ENCODE data around the gene ASB1. TPM values are rescaled to one million over a fixed set of nuclear protein-coding genes. Genes with fewer than 3 reads are reported as not detected.

ASB1 gene
- total RNA-seq, 2 experiments from 2014 or later = 14.3 to 19.6 TPM

DNA sequence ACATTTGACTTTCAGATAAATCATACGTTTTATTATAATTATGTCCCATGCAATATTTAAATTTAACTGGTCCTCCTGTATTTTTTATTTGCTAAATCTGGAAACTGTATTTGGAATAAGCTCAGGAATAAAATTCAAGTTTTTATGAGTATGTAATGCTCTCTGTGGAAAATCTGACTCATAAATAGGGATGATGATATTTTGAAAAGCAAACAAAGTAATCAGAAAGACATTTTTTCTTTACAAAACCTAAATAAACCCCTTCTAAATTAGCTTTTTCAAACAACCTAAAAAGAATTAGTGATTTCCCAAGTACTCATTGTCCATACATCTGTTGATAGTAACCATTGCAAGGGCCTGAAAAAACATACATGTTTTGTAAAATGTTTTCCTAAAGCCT is 41.1 kb downstream of the ASB1 start:
- Histone ChIP-seq H3K36me3 (ENCODE audit: insufficient read depth, low read length) (no peaks in the 10 kb centered on the region), H3K27me3 (ENCODE audit: control insufficient read depth in 1 of 2, insufficient read depth in 2 of 2, low read length in 2 of 2) (no peaks in the 10 kb centered on the region), H3K27ac (ENCODE audit: low read depth in 1 of 2, low read length in 2 of 2) (no peak overlapping the region), H3K4me3 (ENCODE audit: low read length) (no peak overlapping the region), H3K4me1 (ENCODE audit: insufficient read depth, low read length) (no peaks in the 10 kb centered on the region), H3K9me3 (ENCODE audit: control insufficient read depth in 1 of 2, insufficient read depth in 1 of 2, low read length in 2 of 2) (peaks cover 7 to 10% of the 10 kb centered on the region in 2 experiments)
- POLR2A ChIA-PET = interaction anchor here (0.6 kb wide), 1 partner anchor 111 kb away, joined by 3 read pairs; no protein-coding TSS in a partner anchor
- DNase-seq = no peak
- Mint-ChIP-seq H3K27me3 (no peaks in the 10 kb centered on the region), H3K4me1 (ENCODE audit: low read depth) (peaks cover 3% of the 10 kb centered on the region), H3K36me3 (ENCODE audit: low read depth) (peaks cover 32% of the 10 kb centered on the region), H3K9me3 (peaks cover 13% of the 10 kb centered on the region), H3K27ac (no peak overlapping the region), H3K4me3 (no peak overlapping the region)
- CTCF ChIA-PET = no interaction called here
- ATAC-seq (ENCODE audit: poor library complexity) = no peak
- TF ChIP-seq, protein P1, sequence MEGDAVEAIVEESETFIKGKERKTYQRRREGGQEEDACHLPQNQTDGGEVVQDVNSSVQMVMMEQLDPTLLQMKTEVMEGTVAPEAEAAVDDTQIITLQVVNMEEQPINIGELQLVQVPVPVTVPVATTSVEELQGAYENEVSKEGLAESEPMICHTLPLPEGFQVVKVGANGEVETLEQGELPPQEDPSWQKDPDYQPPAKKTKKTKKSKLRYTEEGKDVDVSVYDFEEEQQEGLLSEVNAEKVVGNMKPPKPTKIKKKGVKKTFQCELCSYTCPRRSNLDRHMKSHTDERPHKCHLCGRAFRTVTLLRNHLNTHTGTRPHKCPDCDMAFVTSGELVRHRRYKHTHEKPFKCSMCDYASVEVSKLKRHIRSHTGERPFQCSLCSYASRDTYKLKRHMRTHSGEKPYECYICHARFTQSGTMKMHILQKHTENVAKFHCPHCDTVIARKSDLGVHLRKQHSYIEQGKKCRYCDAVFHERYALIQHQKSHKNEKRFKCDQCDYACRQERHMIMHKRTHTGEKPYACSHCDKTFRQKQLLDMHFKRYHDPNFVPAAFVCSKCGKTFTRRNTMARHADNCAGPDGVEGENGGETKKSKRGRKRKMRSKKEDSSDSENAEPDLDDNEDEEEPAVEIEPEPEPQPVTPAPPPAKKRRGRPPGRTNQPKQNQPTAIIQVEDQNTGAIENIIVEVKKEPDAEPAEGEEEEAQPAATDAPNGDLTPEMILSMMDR (IDR thresholded peaks at IDR 0.05) = no peak
- intact Hi-C loops (cut with DNase I, micrococcal nuclease) = no loop called here

DNA sequence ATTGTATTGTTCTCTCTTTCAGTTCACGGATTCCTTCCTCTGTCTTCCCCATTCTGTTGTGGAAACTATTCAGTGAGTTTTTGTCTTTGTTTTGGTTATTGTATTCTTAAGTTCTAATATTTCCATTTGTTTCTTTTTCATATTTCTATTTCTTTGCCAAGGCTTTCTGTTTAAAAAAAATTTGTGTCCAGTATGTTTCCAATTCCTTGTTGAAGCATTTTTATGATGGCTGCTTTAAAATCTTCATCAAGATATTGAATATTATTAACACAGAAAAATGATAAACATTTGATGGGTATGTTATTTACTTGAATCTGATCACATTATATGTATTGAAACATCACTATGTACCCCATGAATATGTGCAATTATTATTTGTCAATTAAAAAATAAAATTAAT is 42.4 kb downstream of the ASB1 start:
- ATAC-seq (ENCODE audit: poor library complexity) = no peak
- no peak overlapping the region for H3K4me3 ChIP-seq (ENCODE audit: low read length)

DNA sequence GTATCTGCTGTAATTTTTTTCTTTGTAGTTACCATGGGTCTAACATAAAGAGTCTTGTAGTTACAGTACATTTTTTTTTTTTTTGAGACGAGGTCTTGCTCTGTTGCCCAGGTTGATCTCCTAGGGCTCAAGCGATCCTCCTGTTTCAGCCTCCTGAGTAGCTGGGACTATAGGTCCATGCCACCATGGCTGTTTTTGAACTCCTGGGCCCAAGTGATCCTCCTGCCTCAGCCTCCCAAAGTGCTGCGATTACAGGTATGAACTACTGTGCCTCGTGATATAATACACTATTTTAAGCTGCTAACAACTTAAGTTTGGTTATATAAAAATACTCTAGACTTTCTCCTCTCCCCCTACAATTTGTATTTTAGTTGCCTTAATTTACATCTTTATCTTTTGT is 46.3 kb downstream of the ASB1 start:
- DNase-seq (no peak), ATAC-seq (ENCODE audit: poor library complexity) (no peak)
- H3K27ac ChIP-seq (ENCODE audit: low read depth in 1 of 2, low read length in 2 of 2) = no peak overlapping the region
- H3K27ac Mint-ChIP-seq = no peak overlapping the region
- no peak overlapping the region for H3K4me3 Mint-ChIP-seq
- peaks cover 61% of the 10 kb centered on the region for H3K36me3 Mint-ChIP-seq (ENCODE audit: low read depth)
- no peaks in the 10 kb centered on the region for H3K4me1 ChIP-seq (ENCODE audit: insufficient read depth, low read length)
- CTCF ChIA-PET = no interaction called here
- H3K4me1 Mint-ChIP-seq (ENCODE audit: low read depth) = no peaks in the 10 kb centered on the region
- no peaks in the 10 kb centered on the region for H3K36me3 ChIP-seq (ENCODE audit: insufficient read depth, low read length)
- H3K9me3 ChIP-seq (ENCODE audit: control insufficient read depth in 1 of 2, insufficient read depth in 1 of 2, low read length in 2 of 2) = peaks cover 25 to 33% of the 10 kb centered on the region in 2 experiments
- TF ChIP-seq, protein P1 (IDR thresholded peaks at IDR 0.05) = no peak
- H3K9me3 Mint-ChIP-seq = peaks cover 16% of the 10 kb centered on the region
- no peaks in the 10 kb centered on the region for H3K27me3 Mint-ChIP-seq
- H3K27me3 ChIP-seq (ENCODE audit: control insufficient read depth in 1 of 2, insufficient read depth in 2 of 2, low read length in 2 of 2) = no peaks in the 10 kb centered on the region
- POLR2A ChIA-PET = no interaction called here
- H3K4me3 ChIP-seq (ENCODE audit: low read length) = no peak overlapping the region
- intact Hi-C loops (cut with DNase I, micrococcal nuclease) = no loop called here

More for the DNA sequence above, 42.4 kb downstream of the ASB1 start:
- Mint-ChIP-seq H3K9me3 (peaks cover 16% of the 10 kb centered on the region), H3K27me3 (no peaks in the 10 kb centered on the region), H3K27ac (no peak overlapping the region), H3K4me1 (ENCODE audit: low read depth) (no peaks in the 10 kb centered on the region), H3K36me3 (ENCODE audit: low read depth) (peaks cover 44% of the 10 kb centered on the region), H3K4me3 (no peak overlapping the region)
- Histone ChIP-seq H3K4me1 (ENCODE audit: insufficient read depth, low read length) (no peaks in the 10 kb centered on the region), H3K27me3 (ENCODE audit: control insufficient read depth in 1 of 2, insufficient read depth in 2 of 2, low read length in 2 of 2) (no peaks in the 10 kb centered on the region), H3K9me3 (ENCODE audit: control insufficient read depth in 1 of 2, insufficient read depth in 1 of 2, low read length in 2 of 2) (peaks cover 10 to 24% of the 10 kb centered on the region in 2 experiments), H3K27ac (ENCODE audit: low read depth in 1 of 2, low read length in 2 of 2) (no peak overlapping the region), H3K36me3 (ENCODE audit: insufficient read depth, low read length) (no peaks in the 10 kb centered on the region)
- ChIA-PET POLR2A (no interaction called here), CTCF (no interaction called here)
- intact Hi-C loops (cut with DNase I, micrococcal nuclease) = no loop called here
- no peak for DNase-seq
- TF ChIP-seq, protein P1 (IDR thresholded peaks at IDR 0.05) = no peak

Data from CD4-positive, alpha-beta T cell (primary cell).